NCI-H1694 (cell line): ENCODE results near the gene MIER3.

Source experiments
- DNase-seq: peaks from one replicate; lab custom pipeline; 2025; lab: John Stamatoyannopoulos, UW

The MIER3 gene

DNA sequence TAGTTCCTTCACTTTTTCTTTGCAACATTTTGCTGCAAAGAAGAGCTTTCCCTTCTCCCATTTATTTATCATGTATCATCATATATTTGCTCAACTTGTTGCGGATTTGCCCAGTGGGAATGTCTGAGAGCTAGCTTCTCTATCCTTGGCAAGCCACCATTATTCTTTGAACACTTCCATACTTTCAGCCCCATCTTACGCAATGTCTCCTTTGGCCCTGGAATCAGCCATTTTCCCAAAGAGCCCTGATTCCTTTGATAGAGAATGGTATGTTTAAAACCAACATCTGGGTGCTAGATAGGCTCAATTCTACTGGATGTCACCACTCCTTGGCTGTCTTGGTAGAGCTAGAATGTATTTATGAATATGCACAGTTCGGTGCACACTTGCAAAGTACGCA is 55.2 kb downstream of the MIER3 start:
- no peak for DNase-seq

- DNase-seq, result no peak
Measured at GRCh38 chr5:56893251-56893951, 58.5 kb downstream of the MIER3 start.

GRCh38 chr5:56881571-56881970 is 70.4 kb downstream of the MIER3 start:
- DNase-seq, result no peak

GRCh38 chr5:56876327-56876726 is 75.6 kb downstream of the MIER3 start:
- DNase-seq, result no peak

- no peak for DNase-seq
Measured at GRCh38 chr5:56873056-56873455, 78.9 kb downstream of the MIER3 start.

DNA sequence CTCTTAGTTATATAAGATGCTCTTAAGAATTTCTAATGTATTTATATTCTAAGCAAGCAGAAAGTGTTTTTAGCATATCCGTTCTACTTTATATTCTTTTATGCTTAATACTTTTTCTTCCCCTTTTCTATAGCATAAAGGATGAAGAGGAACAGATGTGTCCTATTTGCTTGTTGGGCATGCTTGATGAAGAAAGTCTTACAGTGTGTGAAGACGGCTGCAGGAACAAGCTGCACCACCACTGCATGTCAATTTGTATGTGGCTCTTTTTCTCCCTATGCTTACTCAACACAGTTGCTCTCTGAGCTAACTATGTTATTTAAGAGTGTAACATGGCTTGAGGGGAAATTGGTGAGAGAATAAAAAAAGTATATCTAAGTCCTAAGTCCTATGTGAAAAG is 80.1 kb downstream of the MIER3 start:
- DNase-seq, result no peak
